NCI-H510A treated with DMSO at 0.1 percent for 48 hours (cell line): ENCODE results near the gene TBCA.

Source experiments
- DNase-seq: peaks from one replicate; lab custom pipeline; 2025; lab: John Stamatoyannopoulos, UW

Gene TBCA

DNA sequence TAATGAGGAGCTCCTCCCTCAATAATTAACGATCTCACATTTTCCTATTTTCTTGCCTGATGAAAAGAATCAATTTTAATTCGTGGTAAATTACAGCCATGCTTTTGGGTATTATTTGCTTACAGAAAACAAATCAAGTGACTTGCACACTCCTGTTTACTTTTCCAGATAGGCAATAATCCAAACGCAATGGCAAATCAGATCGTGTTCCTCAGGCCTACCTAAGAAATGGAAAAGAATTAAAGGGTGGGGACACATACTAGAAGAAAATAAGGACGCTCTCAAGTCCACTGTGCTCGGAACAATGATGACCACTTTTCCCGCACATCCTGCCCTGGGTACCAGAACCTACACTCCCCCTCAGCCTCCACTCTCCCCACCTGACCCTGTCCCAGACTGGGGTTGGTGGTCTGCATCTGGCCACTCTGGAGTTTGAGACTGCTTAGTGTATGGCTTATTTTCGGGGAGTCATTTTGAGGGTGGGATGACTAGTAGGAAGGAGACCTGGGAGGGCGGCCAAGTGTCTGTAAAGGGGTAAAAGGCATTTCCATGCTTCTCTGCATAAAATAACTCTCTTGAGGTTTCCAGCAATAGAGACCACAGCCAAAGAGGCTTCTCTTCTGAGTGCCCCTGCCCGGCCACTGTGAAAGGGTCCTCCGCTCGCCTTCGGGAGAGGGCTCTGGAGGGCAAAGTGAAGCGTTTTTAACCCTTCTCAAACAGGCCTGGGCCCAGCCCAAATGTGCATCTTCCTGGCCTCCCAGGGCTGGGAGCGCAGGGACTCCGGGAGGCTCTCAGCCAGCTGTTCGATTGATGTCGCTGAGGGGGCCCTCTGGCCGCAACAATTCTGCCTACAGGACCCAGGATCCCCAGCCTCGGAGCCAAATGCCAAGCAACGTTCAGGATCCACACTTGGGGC is 133.1 kb downstream of the TBCA start:
- DNase-seq = no peak

DNA sequence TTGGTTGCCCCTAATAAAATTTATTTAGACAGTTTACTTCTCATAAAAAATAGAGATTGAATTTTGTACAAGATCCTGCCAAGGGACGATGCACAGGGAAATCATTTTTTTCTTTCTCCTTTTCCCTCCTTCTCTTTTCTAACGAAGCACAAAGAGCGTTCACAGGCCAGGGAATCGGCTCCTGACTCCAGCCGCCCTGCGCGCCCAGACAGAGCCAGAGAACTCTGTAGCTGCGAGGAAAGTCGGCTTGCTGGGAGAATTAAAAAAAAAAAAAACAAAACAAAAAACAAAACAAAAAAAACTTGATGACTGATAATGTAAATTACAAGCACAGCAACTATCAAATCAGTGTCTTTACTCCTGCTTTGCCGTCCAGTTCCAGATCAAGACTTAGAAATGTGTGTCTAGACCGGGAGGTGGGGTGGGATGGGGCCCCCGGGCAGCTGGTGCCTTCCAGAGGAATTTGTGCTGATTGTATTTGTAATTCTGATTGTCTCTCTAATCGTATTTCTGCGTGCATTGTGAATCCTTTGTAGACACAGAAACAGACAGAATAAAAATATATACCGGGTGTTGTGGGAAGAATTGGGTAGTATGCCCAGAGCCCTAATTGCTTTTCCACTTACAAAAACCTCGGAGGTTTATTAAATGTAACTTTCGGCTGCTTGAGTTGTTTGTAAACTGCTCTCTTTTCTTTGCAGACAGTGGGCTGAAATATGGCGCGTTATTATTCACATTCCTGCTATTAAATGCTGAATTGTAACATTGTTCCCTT is 134.0 kb downstream of the TBCA start:
- DNase-seq = no peak

DNA sequence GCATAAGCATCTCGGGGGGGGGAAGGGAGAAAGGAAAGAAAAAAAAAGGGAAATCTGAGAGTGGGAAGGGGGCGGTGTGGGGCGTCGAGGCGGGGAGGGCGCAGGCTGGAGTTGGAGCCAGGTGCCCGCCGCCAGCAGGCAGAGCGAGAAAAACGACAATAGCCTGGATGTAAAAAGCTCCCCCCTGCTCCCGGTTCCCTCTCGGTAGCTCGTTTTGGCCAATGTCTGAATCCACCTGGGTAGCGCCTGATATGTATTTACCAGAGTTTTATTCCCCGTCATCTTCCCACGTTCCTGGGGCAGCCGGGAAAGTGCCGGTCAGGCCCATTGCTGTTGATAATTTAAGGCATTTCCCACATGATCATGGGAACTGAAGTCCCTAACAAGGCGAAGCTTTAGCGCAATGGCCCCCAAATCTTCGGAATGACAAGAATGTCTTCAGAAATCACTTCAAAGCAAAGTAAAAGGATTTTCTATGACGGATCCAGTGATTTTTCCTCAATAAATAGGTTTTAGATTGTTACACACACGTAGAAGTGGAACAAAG is 134.7 kb downstream of the TBCA start:
- DNase-seq = no peak
